ENCODE data around the gene MYCBPAP. TPM values are rescaled to one million over a fixed set of nuclear protein-coding genes. Genes with fewer than 3 reads are reported as not detected.

Gene MYCBPAP
- total RNA-seq, 1 experiment from 2014 or later, result 0.19 TPM

DNA sequence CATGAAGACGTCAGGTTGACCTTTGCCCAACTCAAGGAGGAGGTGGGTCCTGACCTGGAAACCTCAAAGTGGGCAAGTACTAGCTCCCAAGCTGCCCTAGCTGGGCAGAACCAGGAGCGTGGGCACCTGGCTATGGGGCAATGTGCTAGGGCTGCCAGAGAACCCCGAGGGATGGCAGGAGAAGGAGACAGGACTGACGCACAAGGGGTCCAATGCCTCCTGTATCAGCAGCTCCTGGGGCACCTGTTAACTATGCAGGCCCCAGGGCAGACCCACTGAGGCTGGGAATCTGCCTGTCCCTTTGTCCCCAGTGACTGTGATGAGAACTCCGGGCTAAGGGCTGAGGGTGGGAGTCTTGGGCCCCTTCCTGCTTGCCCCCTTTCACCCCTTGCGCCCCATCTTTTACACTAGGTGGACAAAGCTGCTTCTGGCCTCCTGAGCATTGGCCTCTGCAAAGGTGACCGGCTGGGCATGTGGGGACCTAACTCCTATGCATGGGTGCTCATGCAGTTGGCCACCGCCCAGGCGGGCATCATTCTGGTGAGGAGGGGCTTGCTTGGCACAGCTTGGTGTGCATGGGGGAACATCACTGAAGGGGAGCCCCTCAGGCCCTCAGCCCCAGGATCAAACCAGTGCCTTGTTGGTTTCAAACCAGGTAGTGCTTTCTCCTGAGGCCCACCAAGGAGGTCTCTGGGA, 47.3 kb upstream of the MYCBPAP start:
- intact Hi-C loops (cut with micrococcal nuclease), result no loop called here
- BruUV-seq (replicated peaks), result no TSS peak
- POLR2A ChIA-PET, result interaction anchor here (1.3 kb wide), 1 partner anchor 12 kb away, joined by 3 read pairs; no protein-coding TSS in a partner anchor
- peaks cover 9% of the 10 kb centered on the region for H3K36me3 Mint-ChIP-seq (ENCODE audit: insufficient read depth, unreplicated experiment)
- TF ChIP-seq, protein P1, sequence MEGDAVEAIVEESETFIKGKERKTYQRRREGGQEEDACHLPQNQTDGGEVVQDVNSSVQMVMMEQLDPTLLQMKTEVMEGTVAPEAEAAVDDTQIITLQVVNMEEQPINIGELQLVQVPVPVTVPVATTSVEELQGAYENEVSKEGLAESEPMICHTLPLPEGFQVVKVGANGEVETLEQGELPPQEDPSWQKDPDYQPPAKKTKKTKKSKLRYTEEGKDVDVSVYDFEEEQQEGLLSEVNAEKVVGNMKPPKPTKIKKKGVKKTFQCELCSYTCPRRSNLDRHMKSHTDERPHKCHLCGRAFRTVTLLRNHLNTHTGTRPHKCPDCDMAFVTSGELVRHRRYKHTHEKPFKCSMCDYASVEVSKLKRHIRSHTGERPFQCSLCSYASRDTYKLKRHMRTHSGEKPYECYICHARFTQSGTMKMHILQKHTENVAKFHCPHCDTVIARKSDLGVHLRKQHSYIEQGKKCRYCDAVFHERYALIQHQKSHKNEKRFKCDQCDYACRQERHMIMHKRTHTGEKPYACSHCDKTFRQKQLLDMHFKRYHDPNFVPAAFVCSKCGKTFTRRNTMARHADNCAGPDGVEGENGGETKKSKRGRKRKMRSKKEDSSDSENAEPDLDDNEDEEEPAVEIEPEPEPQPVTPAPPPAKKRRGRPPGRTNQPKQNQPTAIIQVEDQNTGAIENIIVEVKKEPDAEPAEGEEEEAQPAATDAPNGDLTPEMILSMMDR (IDR thresholded peaks at IDR 0.05; ENCODE audit: unreplicated experiment), result no peak
- H3K27me3 Mint-ChIP-seq (ENCODE audit: insufficient read depth, unreplicated experiment), result no peaks in the 10 kb centered on the region
- no peaks in the 10 kb centered on the region for H3K9me3 Mint-ChIP-seq (ENCODE audit: unreplicated experiment)
- no peak overlapping the region for H3K27ac Mint-ChIP-seq (ENCODE audit: low read depth, unreplicated experiment)
- H3K4me3 Mint-ChIP-seq (ENCODE audit: unreplicated experiment), result no peak overlapping the region
- no peak for DNase-seq (ENCODE audit: unreplicated experiment)
- CTCF ChIA-PET, result interaction anchor here (0.5 to 1.0 kb wide), 4 partner anchors 13 to 43 kb away, joined by 3 to 4 read pairs (median 4); no protein-coding TSS in a partner anchor
- peaks cover 8% of the 10 kb centered on the region for H3K4me1 Mint-ChIP-seq (ENCODE audit: insufficient read depth, unreplicated experiment)

GRCh38 chr17:50461550-50462132, 46.6 kb upstream of the MYCBPAP start:
- CTCF ChIA-PET, result interaction anchor here (0.5 to 0.6 kb wide), 3 partner anchors 14 to 43 kb away, joined by 3 to 4 read pairs (median 4); no protein-coding TSS in a partner anchor
- intact Hi-C loops (cut with micrococcal nuclease), result no loop called here
- Mint-ChIP-seq H3K4me1 (ENCODE audit: insufficient read depth, unreplicated experiment) (peaks cover 8% of the 10 kb centered on the region), H3K9me3 (ENCODE audit: unreplicated experiment) (no peaks in the 10 kb centered on the region), H3K27me3 (ENCODE audit: insufficient read depth, unreplicated experiment) (no peaks in the 10 kb centered on the region), H3K4me3 (ENCODE audit: unreplicated experiment) (no peak overlapping the region), H3K27ac (ENCODE audit: low read depth, unreplicated experiment) (no peak overlapping the region), H3K36me3 (ENCODE audit: insufficient read depth, unreplicated experiment) (peaks cover 6% of the 10 kb centered on the region)
- POLR2A ChIA-PET, result interaction anchor here (0.7 kb wide), 1 partner anchor 237 kb away, joined by 3 read pairs; no protein-coding TSS in a partner anchor
- TF ChIP-seq, protein P1 (IDR thresholded peaks at IDR 0.05; ENCODE audit: unreplicated experiment), result no peak
- BruUV-seq (replicated peaks), result no TSS peak
- DNase-seq (ENCODE audit: unreplicated experiment), result no peak

GRCh38 chr17:50462446-50462845, 45.8 kb upstream of the MYCBPAP start:
- TF ChIP-seq, protein P1 (IDR thresholded peaks at IDR 0.05; ENCODE audit: unreplicated experiment), result no peak
- no TSS peak for BruUV-seq (replicated peaks)
- H3K27ac Mint-ChIP-seq (ENCODE audit: low read depth, unreplicated experiment), result no peak overlapping the region
- no peaks in the 10 kb centered on the region for H3K27me3 Mint-ChIP-seq (ENCODE audit: insufficient read depth, unreplicated experiment)
- DNase-seq (ENCODE audit: unreplicated experiment), result no peak
- peaks cover 6% of the 10 kb centered on the region for H3K36me3 Mint-ChIP-seq (ENCODE audit: insufficient read depth, unreplicated experiment)
- H3K9me3 Mint-ChIP-seq (ENCODE audit: unreplicated experiment), result no peaks in the 10 kb centered on the region
- no peak overlapping the region for H3K4me3 Mint-ChIP-seq (ENCODE audit: unreplicated experiment)
- intact Hi-C loops (cut with micrococcal nuclease), result no loop called here
- CTCF ChIA-PET, result interaction anchor here (0.6 kb wide), 1 partner anchor 236 kb away, joined by 3 read pairs; no protein-coding TSS in a partner anchor
- POLR2A ChIA-PET, result interaction anchor here (0.7 to 0.8 kb wide), 2 partner anchors 65 to 236 kb away, joined by 3 read pairs; partner anchors contain the start of gene LRRC59
- H3K4me1 Mint-ChIP-seq (ENCODE audit: insufficient read depth, unreplicated experiment), result peaks cover 8% of the 10 kb centered on the region

GRCh38 chr17:50464121-50464520, 44.1 kb upstream of the MYCBPAP start:
- POLR2A ChIA-PET, result interaction anchor here (0.6 kb wide), 1 partner anchor 8 kb away, joined by 4 read pairs; no protein-coding TSS in a partner anchor
- intact Hi-C loops (cut with micrococcal nuclease), result no loop called here

More at GRCh38 chr17:50464121-50464520, 44.1 kb upstream of the MYCBPAP start:
- CTCF ChIA-PET, result interaction anchor here (0.6 kb wide), 1 partner anchor 295 kb away, joined by 4 read pairs; no protein-coding TSS in a partner anchor
- DNase-seq (ENCODE audit: unreplicated experiment), result no peak
- H3K4me3 Mint-ChIP-seq (ENCODE audit: unreplicated experiment), result no peak overlapping the region
- no peaks in the 10 kb centered on the region for H3K27me3 Mint-ChIP-seq (ENCODE audit: insufficient read depth, unreplicated experiment)
- H3K27ac Mint-ChIP-seq (ENCODE audit: low read depth, unreplicated experiment), result no peak overlapping the region
- H3K36me3 Mint-ChIP-seq (ENCODE audit: insufficient read depth, unreplicated experiment), result peaks cover 12% of the 10 kb centered on the region
- no TSS peak for BruUV-seq (replicated peaks)
- H3K9me3 Mint-ChIP-seq (ENCODE audit: unreplicated experiment), result no peaks in the 10 kb centered on the region
- TF ChIP-seq, protein P1 (IDR thresholded peaks at IDR 0.05; ENCODE audit: unreplicated experiment), result no peak
- H3K4me1 Mint-ChIP-seq (ENCODE audit: insufficient read depth, unreplicated experiment), result no peaks in the 10 kb centered on the region

Measured in MCF 10A (cell line).